Esophagus squamous epithelium (tissue), 5 donors: Measurements from ENCODE around the gene SPZ1. TPM values are rescaled to one million over a fixed set of nuclear protein-coding genes. Genes with fewer than 3 reads are reported as not detected.

ENCODE experiments used
- DNase-seq: peaks from one replicate; lab custom pipeline; 2025; lab: John Stamatoyannopoulos, UW
- H3K27ac ChIP-seq, 4 donors: fragments of 200-600 bp; sonication (generic); one replicate each; pipeline ENCODE4 v1.5.1; 2016 to 2019; ENCODE audit warnings: mild to moderate bottlenecking in 1 of 4
- H3K27me3 ChIP-seq, 4 donors: fragments of 200-600 bp; sonication (generic); 1 replicate in 3 of 4; 2 replicates in 1 of 4; pipeline versions ENCODE4 v1.5.1 to v1.6.0; 2017 to 2021; ENCODE audit warnings: antibody characterized with exemption in 1 of 4
- H3K36me3 ChIP-seq, 3 donors: fragments of 200-600 bp; sonication (generic); one replicate each; pipeline ENCODE4 v1.5.1; 2016 to 2019
- H3K4me1 ChIP-seq, 3 donors: fragments of 200-600 bp; sonication (generic); one replicate each; pipeline ENCODE4 v1.5.1; 2017 to 2019
- H3K4me3 ChIP-seq, 4 donors: fragments of 200-600 bp; sonication (generic); 1 replicate in 3 of 4; 2 replicates in 1 of 4; pipeline ENCODE4 v1.5.1; 2016 to 2019; ENCODE audit warnings: mild to moderate bottlenecking in 2 of 4, moderate library complexity in 1 of 4
- H3K9me3 ChIP-seq, 3 donors: fragments of 200-600 bp; sonication (generic); one replicate each; pipeline ENCODE4 v1.5.1; 2016 to 2019
- POLR2A ChIP-seq, 4 donors: fragments of 450-650 bp; IDR thresholded peaks; one replicate each; pipeline ENCODE4 v1.6.1; 2017; ENCODE audit warnings: antibody characterized with exemption in 4 of 4, mild to moderate bottlenecking in 4 of 4, moderate library complexity in 3 of 4
- WGBS, 2 donors: methylation state at CpG; one replicate each; pipeline ENCODE4 v1.1.5; 2018; 5-methylcytosine and 5-hydroxymethylcytosine counted together
- intact Hi-C: fragments of 100-400 bp; cut with DNase I; formaldehyde crosslinking; loops from one replicate; pipeline ENCODE4 v1.15.0; 2022
- total RNA-seq, 4 donors: library from RNA; depleted of rRNA; stranded (reverse); fragments of >200 nt; gene quantifications; one replicate each; pipeline ENCODE4 v1.1.0, GENCODE V29; 2016
- TF ChIP-seq, protein P1 (sequence below), 6 experiments: fragments of 450-650 bp in 4 of 6; fragments of 200-600 bp in 2 of 6; sonication (generic) in 2 of 6; IDR thresholded peaks; one replicate each; pipeline ENCODE4 v1.5.1; 2016 to 2019; ENCODE audit warnings: antibody characterized with exemption in 6 of 6, mild to moderate bottlenecking in 4 of 6, moderate library complexity in 4 of 6
- donor health status: DM: yes; HTN: yes; CAD: no.

SPZ1 gene
- total RNA-seq, 4 donors from 2014 or later = not detected

DNA sequence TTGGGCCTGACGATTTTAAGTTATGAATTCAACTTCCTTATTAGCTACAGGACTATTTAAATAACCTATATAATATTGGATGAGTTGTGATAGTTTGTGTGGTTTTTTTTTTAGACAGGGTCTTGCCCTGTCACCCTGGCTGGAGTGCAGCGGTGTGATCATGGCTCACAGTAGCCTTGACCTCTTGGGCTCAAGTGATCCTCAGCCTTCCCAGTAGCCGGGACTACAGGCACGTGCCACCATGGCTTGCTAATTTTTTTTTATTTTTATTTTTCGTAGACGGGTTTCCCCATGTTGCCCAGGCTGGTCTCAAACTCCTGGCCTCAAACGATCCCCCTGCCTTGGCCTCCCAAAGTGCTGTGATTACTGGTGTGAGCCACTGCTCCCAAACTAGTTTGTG lies 17.6 kb downstream of the SPZ1 start:
- intact Hi-C loops = no loop called here
- TF ChIP-seq, protein P1, sequence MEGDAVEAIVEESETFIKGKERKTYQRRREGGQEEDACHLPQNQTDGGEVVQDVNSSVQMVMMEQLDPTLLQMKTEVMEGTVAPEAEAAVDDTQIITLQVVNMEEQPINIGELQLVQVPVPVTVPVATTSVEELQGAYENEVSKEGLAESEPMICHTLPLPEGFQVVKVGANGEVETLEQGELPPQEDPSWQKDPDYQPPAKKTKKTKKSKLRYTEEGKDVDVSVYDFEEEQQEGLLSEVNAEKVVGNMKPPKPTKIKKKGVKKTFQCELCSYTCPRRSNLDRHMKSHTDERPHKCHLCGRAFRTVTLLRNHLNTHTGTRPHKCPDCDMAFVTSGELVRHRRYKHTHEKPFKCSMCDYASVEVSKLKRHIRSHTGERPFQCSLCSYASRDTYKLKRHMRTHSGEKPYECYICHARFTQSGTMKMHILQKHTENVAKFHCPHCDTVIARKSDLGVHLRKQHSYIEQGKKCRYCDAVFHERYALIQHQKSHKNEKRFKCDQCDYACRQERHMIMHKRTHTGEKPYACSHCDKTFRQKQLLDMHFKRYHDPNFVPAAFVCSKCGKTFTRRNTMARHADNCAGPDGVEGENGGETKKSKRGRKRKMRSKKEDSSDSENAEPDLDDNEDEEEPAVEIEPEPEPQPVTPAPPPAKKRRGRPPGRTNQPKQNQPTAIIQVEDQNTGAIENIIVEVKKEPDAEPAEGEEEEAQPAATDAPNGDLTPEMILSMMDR (IDR thresholded peaks at IDR 0.05) = no peak
- TF ChIP-seq POLR2A (IDR thresholded peaks at IDR 0.05) = no peak
- Histone ChIP-seq H3K4me1 (no peaks in the 10 kb centered on the region), H3K4me3 (no peak overlapping the region), H3K27me3 (peaks cover 0 to 8% (median 0%) of the 10 kb centered on the region in 4 donors), H3K36me3 (no peaks in the 10 kb centered on the region), H3K27ac (no peak overlapping the region), H3K9me3 (no peaks in the 10 kb centered on the region)
- 63 to 66% methylated on average over 7 of the region's 7 CpGs for WGBS, 2 donors
- no peak for DNase-seq

DNA sequence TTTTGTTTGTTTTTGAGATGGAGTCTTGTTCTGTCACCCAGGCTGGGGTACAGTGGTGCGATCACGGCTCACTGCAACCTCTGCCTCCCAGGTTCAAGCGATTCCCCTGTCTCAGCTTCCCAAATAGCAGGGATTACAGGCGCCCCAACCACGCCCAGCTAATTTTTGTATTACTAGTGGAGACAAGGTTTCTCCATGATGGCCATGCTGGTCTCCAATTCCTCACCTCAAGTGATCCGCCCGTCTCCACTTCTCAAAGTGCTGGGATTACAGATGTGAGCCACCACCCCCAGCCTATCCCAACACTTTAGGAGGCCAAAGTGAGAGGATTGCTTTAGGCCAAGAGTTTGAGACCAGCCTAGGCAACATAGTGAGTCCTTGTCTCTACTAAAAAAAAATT lies 19.3 kb downstream of the SPZ1 start:
- intact Hi-C loops = no loop called here
- no peak for TF ChIP-seq POLR2A (IDR thresholded peaks at IDR 0.05)
- TF ChIP-seq, protein P1 (IDR thresholded peaks at IDR 0.05) = no peak
- Histone ChIP-seq H3K4me1 (no peaks in the 10 kb centered on the region), H3K27me3 (peaks cover 0 to 8% (median 0%) of the 10 kb centered on the region in 4 donors), H3K27ac (no peak overlapping the region), H3K9me3 (no peaks in the 10 kb centered on the region), H3K4me3 (no peak overlapping the region), H3K36me3 (no peaks in the 10 kb centered on the region)
- DNase-seq = no peak
- WGBS, 2 donors = 77 to 91% methylated on average over 7 of the region's 7 CpGs

DNA sequence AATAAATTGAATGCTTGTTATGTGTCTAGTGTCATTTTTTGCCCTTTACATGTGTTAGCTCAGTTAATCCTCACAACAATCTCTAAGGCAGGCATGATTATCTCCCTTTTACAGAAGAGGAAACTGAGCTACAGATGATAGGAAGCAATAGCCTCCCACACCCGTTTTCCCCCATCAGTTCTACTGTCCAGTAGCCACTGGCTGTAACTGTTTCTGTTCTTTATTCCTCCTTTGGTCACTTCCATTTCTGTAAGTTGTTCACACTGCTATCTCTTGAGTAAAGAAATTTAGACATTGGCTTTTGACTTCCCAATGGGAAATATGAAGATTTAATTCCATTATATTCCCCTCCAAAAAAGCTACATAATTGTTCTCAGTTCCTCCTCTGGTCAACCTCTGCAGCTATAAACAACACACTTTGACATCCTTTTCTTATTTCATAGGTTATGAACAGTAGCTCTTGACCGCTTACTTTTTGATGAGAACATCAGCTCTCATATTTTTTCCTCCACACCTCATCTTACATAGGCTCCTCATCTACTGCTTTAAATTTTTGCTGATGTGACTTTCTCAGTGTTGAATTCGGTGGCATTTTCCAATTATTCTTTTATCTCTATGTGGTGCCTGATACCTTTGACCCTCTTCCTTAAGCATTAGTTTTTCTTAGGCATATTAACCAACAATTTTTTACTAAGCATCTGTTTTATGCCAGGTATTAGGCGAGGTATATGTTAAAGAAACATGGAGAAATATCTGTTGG lies 21.4 kb downstream of the SPZ1 start:
- no peaks in the 10 kb centered on the region for H3K36me3 ChIP-seq
- no peak overlapping the region for H3K27ac ChIP-seq
- no peak overlapping the region for H3K4me3 ChIP-seq
- no peaks in the 10 kb centered on the region for H3K9me3 ChIP-seq
- no peak for DNase-seq
- intact Hi-C loops = no loop called here
- peaks cover 0 to 5% (median 0%) of the 10 kb centered on the region in 4 donors for H3K27me3 ChIP-seq
- TF ChIP-seq, protein P1 (IDR thresholded peaks at IDR 0.05) = no peak
- H3K4me1 ChIP-seq = no peaks in the 10 kb centered on the region
- WGBS, 2 donors = 58 to 60% methylated on average over 4 of the region's 4 CpGs

DNA sequence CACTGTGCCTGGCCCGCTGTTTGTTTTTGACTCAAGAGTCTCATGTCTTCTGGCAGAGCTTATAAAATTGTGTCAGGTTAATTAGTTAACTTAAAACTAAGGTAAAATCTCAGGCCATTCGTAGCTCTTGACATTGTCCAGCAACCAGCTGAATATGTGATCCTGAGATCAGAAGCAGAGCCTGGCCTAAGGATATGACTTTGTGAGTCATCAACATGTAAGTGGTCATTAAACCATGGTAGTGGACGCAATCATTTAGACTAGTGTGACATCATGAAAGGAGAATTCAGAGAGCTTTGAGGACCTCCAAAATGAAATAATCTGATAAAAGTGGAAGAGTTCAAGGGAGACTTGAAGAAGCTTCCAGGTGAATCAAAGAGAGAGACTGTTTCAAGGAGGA lies 23.3 kb downstream of the SPZ1 start:
- TF ChIP-seq POLR2A (IDR thresholded peaks at IDR 0.05) = no peak
- TF ChIP-seq, protein P1 (IDR thresholded peaks at IDR 0.05) = no peak
- Histone ChIP-seq H3K27ac (no peak overlapping the region), H3K4me3 (no peak overlapping the region), H3K9me3 (no peaks in the 10 kb centered on the region), H3K4me1 (no peaks in the 10 kb centered on the region), H3K27me3 (peaks cover 0 to 5% (median 0%) of the 10 kb centered on the region in 4 donors), H3K36me3 (no peaks in the 10 kb centered on the region)
- WGBS, 2 donors = 93 to 94% methylated on average over 3 of the region's 3 CpGs
- intact Hi-C loops = no loop called here
- no peak for DNase-seq

DNA sequence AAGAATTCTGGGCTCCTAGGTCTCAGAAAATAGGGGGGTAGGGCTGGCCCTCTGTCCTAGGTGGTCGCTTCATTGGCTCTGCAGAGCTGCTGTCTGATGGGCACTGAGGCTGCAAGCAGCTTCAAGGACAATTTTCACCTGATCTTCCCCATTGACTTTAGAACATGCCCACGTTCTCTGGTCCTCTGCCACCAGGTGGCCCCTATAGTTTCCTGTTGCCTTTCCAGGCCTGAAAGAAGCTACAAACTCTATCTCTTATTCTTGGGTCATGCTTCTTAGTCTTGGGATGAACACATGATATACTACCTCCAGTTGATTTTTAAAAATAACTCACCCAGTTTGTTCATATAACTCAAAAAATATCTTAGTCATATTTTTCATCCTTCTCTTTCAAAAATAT lies 26.3 kb downstream of the SPZ1 start:
- DNase-seq = no peak
- no peak overlapping the region for H3K27ac ChIP-seq
- TF ChIP-seq, protein P1 (IDR thresholded peaks at IDR 0.05) = peak in 5 of 6 experiments; percentile 8 to 46 (median 16)
- TF ChIP-seq POLR2A (IDR thresholded peaks at IDR 0.05) = no peak
- WGBS, 2 donors = 38 to 46% methylated on average over 2 of the region's 2 CpGs
- H3K27me3 ChIP-seq = no peaks in the 10 kb centered on the region
- H3K36me3 ChIP-seq = no peaks in the 10 kb centered on the region
- no peak overlapping the region for H3K4me3 ChIP-seq
- H3K4me1 ChIP-seq = no peaks in the 10 kb centered on the region
- intact Hi-C loops = no loop called here
- H3K9me3 ChIP-seq = no peaks in the 10 kb centered on the region
